AG04449 (cell line): ENCODE measurements around the gene ADCY7.

Experiments used
- CTCF ChIA-PET: fragments of 350-600 bp; formaldehyde crosslinking; extraction: SDS; loops from one replicate; lab custom pipeline; 2021; ENCODE audit warnings: antibody characterized with exemption; lab: Yijun Ruan, JAX
- POLR2A ChIA-PET: fragments of 400-600, 350-600 bp; formaldehyde crosslinking; extraction: SDS; loops from one replicate; lab custom pipeline; 2020; ENCODE audit warnings: antibody characterized with exemption, inconsistent platforms; lab: Yijun Ruan, JAX
- DNase-seq: peaks from one replicate; pipeline ENCODE4 v3.0.0-alpha.2; 2010; ENCODE audit warnings: low read depth, low spot score
- H3K4me3 ChIP-seq: 2 replicates; pipeline ENCODE4 v1.5.1; 2011; ENCODE audit warnings: low read depth, mild to moderate bottlenecking, control low read depth, low read length
- CTCF ChIP-seq: IDR thresholded peaks from one replicate; pipeline ENCODE4 v1.5.1; 2011; ENCODE audit warnings: mild to moderate bottlenecking, moderate library complexity, low read length, control low read depth, inconsistent platforms; ENCODE audit not compliant: insufficient read depth; ENCODE audit errors: missing control alignments

The ADCY7 gene

GRCh38 chr16:50260206-50261159 lies 5.9 kb upstream of the ADCY7 start:
- ChIA-PET POLR2A (no interaction called here), CTCF (interaction anchor here (0.7 to 1.7 kb wide), 5 partner anchors 10 to 236 kb away, joined by 3 to 4 read pairs (median 4); no protein-coding TSS in a partner anchor)
- H3K4me3 ChIP-seq = no peak overlapping the region
- TF ChIP-seq CTCF = no peak
- no peak for DNase-seq

GRCh38 chr16:50261160-50261706 lies 5.1 kb upstream of the ADCY7 start:
- ChIA-PET POLR2A (interaction anchor here (0.6 kb wide), 1 partner anchor 39 kb away, joined by 3 read pairs; no protein-coding TSS in a partner anchor), CTCF (interaction anchor here (0.6 to 1.9 kb wide), 4 partner anchors 17 to 237 kb away, joined by 3 to 4 read pairs (median 3); no protein-coding TSS in a partner anchor)
- no peak for DNase-seq
- H3K4me3 ChIP-seq = no peak overlapping the region
- TF ChIP-seq CTCF = no peak

GRCh38 chr16:50261707-50262235 lies 4.6 kb upstream of the ADCY7 start:
- CTCF ChIA-PET = interaction anchor here (0.6 to 1.9 kb wide), 2 partner anchors 41 to 102 kb away, joined by 3 to 4 read pairs; no protein-coding TSS in a partner anchor
- no peak for TF ChIP-seq CTCF
- no peak for DNase-seq
- H3K4me3 ChIP-seq = no peak overlapping the region
- POLR2A ChIA-PET = interaction anchor here (0.6 kb wide), 1 partner anchor 40 kb away, joined by 3 read pairs; no protein-coding TSS in a partner anchor

- no peak for TF ChIP-seq CTCF
- ChIA-PET POLR2A (no interaction called here), CTCF (interaction anchor here (1.4 to 1.9 kb wide), 2 partner anchors 9 to 40 kb away, joined by 3 to 4 read pairs; no protein-coding TSS in a partner anchor)
- H3K4me3 ChIP-seq = no peak overlapping the region
- DNase-seq = no peak
These were observed 3.1 kb upstream of the ADCY7 start for GRCh38 chr16:50263060-50263909.

GRCh38 chr16:50263940-50264929 lies 2.1 kb upstream of the ADCY7 start:
- ChIA-PET POLR2A (no interaction called here), CTCF (interaction anchor here (1.4 kb wide), 1 partner anchor 10 kb away, joined by 3 read pairs; no protein-coding TSS in a partner anchor)
- TF ChIP-seq CTCF = no peak
- DNase-seq = no peak
- no peak overlapping the region for H3K4me3 ChIP-seq
